DND-41 (cell line): Measurements from ENCODE around the gene NDUFV2.
"Not testable (repeated sequence)": the region's sequence is repeated elsewhere in the genome, so short reads cannot be mapped to it uniquely, and the experiment has no call there.

Experiments used
- ATAC-seq: fragments of 200-7000 bp; cut with Tn5 transposase; 3 replicates; pipeline ENCODE4 v1.9.1; 2021; ENCODE audit warnings: low read depth; ENCODE audit not compliant: insufficient read depth
- DNase-seq: peaks from one replicate; pipeline ENCODE4 v3.0.0-alpha.2; 2020
- H2AFZ ChIP-seq: 2 replicates; pipeline ENCODE4 v1.6.0; 2012; ENCODE audit warnings: low read depth, low read length
- H3K27ac ChIP-seq: 2 replicates; pipeline ENCODE4 v1.5.1; 2012; ENCODE audit warnings: low read length, inconsistent platforms
- H3K27me3 ChIP-seq: fragments of 200-600 bp; sonication (generic); 2 replicates; pipeline ENCODE4 v1.6.0; 2012; ENCODE audit warnings: low read length, mild to moderate bottlenecking, inconsistent platforms; ENCODE audit not compliant: insufficient read depth, poor library complexity
- H3K36me3 ChIP-seq: 2 replicates; pipeline ENCODE4 v1.5.1; 2012; ENCODE audit warnings: low read length, inconsistent platforms; ENCODE audit not compliant: insufficient read depth
- H3K4me1 ChIP-seq: 2 replicates; pipeline ENCODE4 v1.5.1; 2012; ENCODE audit warnings: mild to moderate bottlenecking, low read length; ENCODE audit not compliant: insufficient read depth
- H3K4me2 ChIP-seq: 2 replicates; pipeline ENCODE4 v1.6.0; 2012; ENCODE audit warnings: mild to moderate bottlenecking, moderate library complexity, low read length, inconsistent platforms; ENCODE audit not compliant: insufficient read depth
- H3K4me3 ChIP-seq, 2 experiments: fragments of 200-600 bp in 1 of 2; shearing (Covaris generic) in 1 of 2; 2 replicates each; pipeline ENCODE4 v1.5.1; 2012 to 2016; ENCODE audit warnings: inconsistent platforms in 2 of 2, low read length in 2 of 2, mild to moderate bottlenecking in 2 of 2, low read depth in 1 of 2, moderate library complexity in 1 of 2
- H3K79me2 ChIP-seq: 2 replicates; pipeline ENCODE4 v1.6.0; 2012; ENCODE audit warnings: low read length, inconsistent platforms; ENCODE audit not compliant: insufficient read depth
- H3K9ac ChIP-seq: 2 replicates; pipeline ENCODE4 v1.6.0; 2012; ENCODE audit warnings: low read depth, mild to moderate bottlenecking, inconsistent platforms, low read length, moderate library complexity
- H3K9me3 ChIP-seq: 2 replicates; pipeline ENCODE4 v1.5.1; 2012; ENCODE audit warnings: low read length, moderate library complexity, mild to moderate bottlenecking, inconsistent platforms; ENCODE audit not compliant: insufficient read depth, severe bottlenecking
- H4K20me1 ChIP-seq: 2 replicates; pipeline ENCODE4 v1.6.0; 2012; ENCODE audit warnings: low read length; ENCODE audit not compliant: insufficient read depth
- EZH2 ChIP-seq: IDR thresholded peaks from 3 replicates; pipeline ENCODE4 v1.6.1; 2012; ENCODE audit warnings: borderline replicate concordance, low read depth, mild to moderate bottlenecking, moderate library complexity, low read length, inconsistent platforms; ENCODE audit not compliant: severe bottlenecking
- TF ChIP-seq, protein P1 (sequence below): IDR thresholded peaks from 2 replicates; pipeline ENCODE4 v1.5.1; 2012; ENCODE audit warnings: borderline replicate concordance, low read length, moderate library complexity, mild to moderate bottlenecking; ENCODE audit not compliant: poor library complexity, severe bottlenecking; ENCODE audit errors: extremely low read depth

The NDUFV2 gene

DNA sequence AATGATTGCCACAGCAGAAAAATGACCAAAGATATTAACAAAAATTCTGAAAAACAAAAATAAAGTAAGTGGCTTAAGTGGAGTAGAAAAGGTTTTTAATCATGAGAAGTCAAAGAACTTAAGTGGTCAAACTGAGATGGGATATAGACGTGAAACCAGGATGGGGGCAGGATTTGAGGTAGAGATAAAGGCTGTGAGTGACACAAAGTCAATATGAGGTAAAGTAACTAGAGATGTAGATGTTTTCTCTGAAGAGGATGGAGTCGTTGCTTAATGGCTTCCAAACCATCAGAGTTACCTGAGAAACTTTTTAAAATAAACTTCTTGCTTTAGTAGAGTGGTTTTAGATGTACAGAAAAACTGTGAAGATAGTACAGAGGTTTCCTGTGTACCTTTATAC lies 55.3 kb downstream of the NDUFV2 start:
- Histone ChIP-seq H3K9me3 (no peaks in the 10 kb centered on the region), H2AFZ (no peak overlapping the region), H4K20me1 (peaks cover 15% of the 10 kb centered on the region; the same call in 1 of the 2 replicates), H3K4me1 (no peaks in the 10 kb centered on the region), H3K36me3 (no peaks in the 10 kb centered on the region), H3K27me3 (no peaks in the 10 kb centered on the region), H3K9ac (no peak overlapping the region), H3K4me3 (no peak overlapping the region), H3K27ac (no peak overlapping the region), H3K4me2 (no peak overlapping the region), H3K79me2 (peaks cover 85% of the 10 kb centered on the region)
- no peak for ATAC-seq
- TF ChIP-seq EZH2, result no peak
- TF ChIP-seq, protein P1, sequence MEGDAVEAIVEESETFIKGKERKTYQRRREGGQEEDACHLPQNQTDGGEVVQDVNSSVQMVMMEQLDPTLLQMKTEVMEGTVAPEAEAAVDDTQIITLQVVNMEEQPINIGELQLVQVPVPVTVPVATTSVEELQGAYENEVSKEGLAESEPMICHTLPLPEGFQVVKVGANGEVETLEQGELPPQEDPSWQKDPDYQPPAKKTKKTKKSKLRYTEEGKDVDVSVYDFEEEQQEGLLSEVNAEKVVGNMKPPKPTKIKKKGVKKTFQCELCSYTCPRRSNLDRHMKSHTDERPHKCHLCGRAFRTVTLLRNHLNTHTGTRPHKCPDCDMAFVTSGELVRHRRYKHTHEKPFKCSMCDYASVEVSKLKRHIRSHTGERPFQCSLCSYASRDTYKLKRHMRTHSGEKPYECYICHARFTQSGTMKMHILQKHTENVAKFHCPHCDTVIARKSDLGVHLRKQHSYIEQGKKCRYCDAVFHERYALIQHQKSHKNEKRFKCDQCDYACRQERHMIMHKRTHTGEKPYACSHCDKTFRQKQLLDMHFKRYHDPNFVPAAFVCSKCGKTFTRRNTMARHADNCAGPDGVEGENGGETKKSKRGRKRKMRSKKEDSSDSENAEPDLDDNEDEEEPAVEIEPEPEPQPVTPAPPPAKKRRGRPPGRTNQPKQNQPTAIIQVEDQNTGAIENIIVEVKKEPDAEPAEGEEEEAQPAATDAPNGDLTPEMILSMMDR, result no peak
- DNase-seq, result no peak

DNA sequence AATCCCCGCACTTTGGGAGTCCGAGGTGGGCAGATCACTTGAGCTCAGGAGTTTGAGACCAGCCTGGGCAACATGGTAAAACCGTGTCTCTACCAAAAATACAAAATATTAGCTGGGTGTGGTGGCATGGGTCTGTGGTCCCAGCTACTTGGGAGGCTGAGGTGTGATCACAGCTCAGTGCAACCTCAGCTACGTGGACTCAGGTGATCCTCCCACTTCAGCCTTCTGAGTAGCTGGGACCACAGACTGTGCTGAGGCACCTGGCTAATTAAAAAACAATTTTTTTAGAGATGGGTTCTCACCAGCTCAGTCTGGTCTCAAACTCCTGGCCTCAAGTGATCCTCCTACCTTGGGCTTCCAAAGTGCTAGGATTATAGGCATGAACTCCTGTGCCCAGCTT lies 57.5 kb downstream of the NDUFV2 start:
- DNase-seq (no peak), ATAC-seq (no peak; the same call in 2 of the 3 replicates)
- H3K4me3 ChIP-seq, result no peak overlapping the region
- H3K9ac ChIP-seq, result no peak overlapping the region
- H3K27ac ChIP-seq, result no peak overlapping the region
- H3K4me2 ChIP-seq, result no peak overlapping the region
- H3K36me3 ChIP-seq, result no peaks in the 10 kb centered on the region
- H3K4me1 ChIP-seq, result no peaks in the 10 kb centered on the region
- H3K9me3 ChIP-seq, result peaks cover 10% of the 10 kb centered on the region
- H4K20me1 ChIP-seq, result peaks cover 10% of the 10 kb centered on the region; the same call in 1 of the 2 replicates
- H2AFZ ChIP-seq, result no peak overlapping the region
- H3K27me3 ChIP-seq, result no peaks in the 10 kb centered on the region
- H3K79me2 ChIP-seq, result peaks cover 83% of the 10 kb centered on the region
- TF ChIP-seq EZH2, result no peak
- TF ChIP-seq, protein P1, result no peak

DNA sequence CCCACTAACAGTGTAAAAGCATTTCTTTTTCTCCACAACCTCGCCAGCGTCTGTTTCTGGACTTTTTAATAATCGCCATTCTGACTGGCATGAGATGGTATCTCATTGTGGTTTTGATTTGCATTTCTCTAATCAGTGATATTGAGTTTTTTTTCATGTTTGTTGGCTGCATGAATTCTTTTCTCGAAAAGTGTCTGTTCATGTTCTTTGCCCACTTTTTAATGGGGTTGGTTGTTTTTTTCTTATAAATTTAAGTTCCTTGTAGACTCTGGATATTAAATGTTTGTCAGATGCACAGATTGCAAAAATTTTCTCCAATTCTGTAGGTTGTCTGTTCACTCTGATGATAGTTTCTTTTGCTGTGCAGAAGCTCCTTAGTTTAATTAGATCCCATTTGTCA lies 60.2 kb downstream of the NDUFV2 start:
- not testable (repeated sequence) for H3K4me1 ChIP-seq, ATAC-seq, H4K20me1 ChIP-seq, H3K4me2 ChIP-seq, H3K9me3 ChIP-seq, H3K27me3 ChIP-seq, DNase-seq, H3K9ac ChIP-seq, H3K4me3 ChIP-seq, H3K36me3 ChIP-seq, H2AFZ ChIP-seq, H3K27ac ChIP-seq
- H3K79me2 ChIP-seq, result peaks cover 65% of the 10 kb centered on the region

GRCh38 chr18:9164149-9164548 lies 61.6 kb downstream of the NDUFV2 start:
- not testable (repeated sequence) for ATAC-seq, H3K27ac ChIP-seq, H3K4me3 ChIP-seq, H4K20me1 ChIP-seq, DNase-seq, H3K36me3 ChIP-seq, H2AFZ ChIP-seq, H3K9me3 ChIP-seq, H3K4me2 ChIP-seq, H3K27me3 ChIP-seq, H3K4me1 ChIP-seq, H3K9ac ChIP-seq
- peaks cover 51% of the 10 kb centered on the region for H3K79me2 ChIP-seq

DNA sequence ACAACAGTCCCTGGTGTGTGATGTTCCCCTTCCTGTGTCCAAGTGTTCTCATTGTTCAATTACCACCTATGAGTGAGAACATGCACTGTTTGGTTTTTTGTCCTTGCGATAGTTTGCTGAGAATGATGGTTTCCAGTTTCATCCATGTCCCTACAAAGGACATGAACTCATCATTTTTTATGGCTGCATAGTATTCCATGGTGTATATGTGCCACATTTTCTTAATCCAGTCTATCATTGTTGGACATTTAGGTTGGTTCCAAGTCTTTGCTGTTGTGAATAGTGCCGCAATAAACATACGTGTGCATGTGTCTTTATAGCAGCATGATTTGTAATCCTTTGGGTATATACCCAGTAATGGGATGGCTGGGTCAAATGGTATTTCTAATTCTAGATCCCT lies 63.4 kb downstream of the NDUFV2 start:
- H4K20me1 ChIP-seq, H3K27ac ChIP-seq, H3K27me3 ChIP-seq, ATAC-seq, H3K4me3 ChIP-seq, H3K36me3 ChIP-seq, H3K4me2 ChIP-seq, H3K9ac ChIP-seq, DNase-seq, H3K9me3 ChIP-seq, H3K4me1 ChIP-seq, H2AFZ ChIP-seq: not testable (repeated sequence)
- H3K79me2 ChIP-seq, result peaks cover 40% of the 10 kb centered on the region

GRCh38 chr18:9169515-9169914 lies 67.0 kb downstream of the NDUFV2 start:
- H3K27ac ChIP-seq, H3K9me3 ChIP-seq, H3K4me1 ChIP-seq, H2AFZ ChIP-seq, H3K9ac ChIP-seq, DNase-seq, H4K20me1 ChIP-seq, ATAC-seq, H3K27me3 ChIP-seq, H3K4me3 ChIP-seq, H3K36me3 ChIP-seq, H3K4me2 ChIP-seq: not testable (repeated sequence)
- peaks cover 45% of the 10 kb centered on the region for H3K79me2 ChIP-seq

- H3K4me3 ChIP-seq, H3K27me3 ChIP-seq, H3K27ac ChIP-seq, H4K20me1 ChIP-seq, H3K9me3 ChIP-seq, H3K36me3 ChIP-seq, H2AFZ ChIP-seq, H3K4me1 ChIP-seq, ATAC-seq, H3K4me2 ChIP-seq, DNase-seq, H3K9ac ChIP-seq: not testable (repeated sequence)
- peaks cover 52% of the 10 kb centered on the region for H3K79me2 ChIP-seq
Observed at GRCh38 chr18:9171919-9172318, 69.4 kb downstream of the NDUFV2 start.
